Measurements from ENCODE around the gene ANTKMT.

GRCh38 chr16:768428-768827 lies 47.5 kb downstream of the ANTKMT start:
- TF ChIP-seq, protein P1, sequence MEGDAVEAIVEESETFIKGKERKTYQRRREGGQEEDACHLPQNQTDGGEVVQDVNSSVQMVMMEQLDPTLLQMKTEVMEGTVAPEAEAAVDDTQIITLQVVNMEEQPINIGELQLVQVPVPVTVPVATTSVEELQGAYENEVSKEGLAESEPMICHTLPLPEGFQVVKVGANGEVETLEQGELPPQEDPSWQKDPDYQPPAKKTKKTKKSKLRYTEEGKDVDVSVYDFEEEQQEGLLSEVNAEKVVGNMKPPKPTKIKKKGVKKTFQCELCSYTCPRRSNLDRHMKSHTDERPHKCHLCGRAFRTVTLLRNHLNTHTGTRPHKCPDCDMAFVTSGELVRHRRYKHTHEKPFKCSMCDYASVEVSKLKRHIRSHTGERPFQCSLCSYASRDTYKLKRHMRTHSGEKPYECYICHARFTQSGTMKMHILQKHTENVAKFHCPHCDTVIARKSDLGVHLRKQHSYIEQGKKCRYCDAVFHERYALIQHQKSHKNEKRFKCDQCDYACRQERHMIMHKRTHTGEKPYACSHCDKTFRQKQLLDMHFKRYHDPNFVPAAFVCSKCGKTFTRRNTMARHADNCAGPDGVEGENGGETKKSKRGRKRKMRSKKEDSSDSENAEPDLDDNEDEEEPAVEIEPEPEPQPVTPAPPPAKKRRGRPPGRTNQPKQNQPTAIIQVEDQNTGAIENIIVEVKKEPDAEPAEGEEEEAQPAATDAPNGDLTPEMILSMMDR (IDR thresholded peaks at IDR 0.05) = no peak
- TF ChIP-seq POLR2AphosphoS5 (IDR thresholded peaks at IDR 0.05) = no peak

Measured in gastroesophageal sphincter (tissue), 3 donors.